H9 (cell line): Measurements from ENCODE around the gene VIM. TPM values are rescaled to one million over a fixed set of nuclear protein-coding genes. Genes with fewer than 3 reads are reported as not detected.

Experiments used
- DNase-seq: peaks from one replicate; pipeline ENCODE4 v3.0.0-alpha.2; 2017
- H2AFZ ChIP-seq: one replicate; pipeline ENCODE4 v1.6.1; 2013; ENCODE audit warnings: mild to moderate bottlenecking, low read length, control low read depth, moderate library complexity
- H2AK5ac ChIP-seq: 2 replicates; pipeline ENCODE4 v1.6.1; 2013; ENCODE audit warnings: low read length, control low read depth, mixed read lengths; ENCODE audit not compliant: insufficient read length
- H2BK120ac ChIP-seq: one replicate; pipeline ENCODE4 v1.6.1; 2013; ENCODE audit warnings: low read depth, mild to moderate bottlenecking, low read length, control low read depth, inconsistent platforms; ENCODE audit not compliant: poor library complexity, severe bottlenecking
- H2BK12ac ChIP-seq: 2 replicates; pipeline ENCODE4 v1.6.1; 2013; ENCODE audit warnings: low read length, control low read depth, mixed read lengths, low read depth; ENCODE audit not compliant: insufficient read length
- H2BK15ac ChIP-seq: 2 replicates; pipeline ENCODE4 v1.6.1; 2013; ENCODE audit warnings: low read depth, low read length, control low read depth
- H2BK20ac ChIP-seq: one replicate; pipeline ENCODE4 v1.6.1; 2013; ENCODE audit warnings: low read depth, mild to moderate bottlenecking, low read length, control low read depth, inconsistent platforms; ENCODE audit not compliant: poor library complexity, severe bottlenecking
- H2BK5ac ChIP-seq: 2 replicates; pipeline ENCODE4 v1.6.1; 2013; ENCODE audit warnings: low read length, control low read depth, mixed read lengths; ENCODE audit not compliant: insufficient read length
- H3K14ac ChIP-seq: 2 replicates; pipeline ENCODE4 v1.6.1; 2013; ENCODE audit warnings: low read length, control low read depth; ENCODE audit not compliant: insufficient read depth
- H3K18ac ChIP-seq: 2 replicates; pipeline ENCODE4 v1.6.1; 2013; ENCODE audit warnings: low read depth, mild to moderate bottlenecking, mixed read lengths, low read length, control low read depth; ENCODE audit not compliant: insufficient read length
- H3K23ac ChIP-seq: 2 replicates; pipeline ENCODE4 v1.6.1; 2013; ENCODE audit warnings: low read length, control low read depth, mixed read lengths, low read depth; ENCODE audit not compliant: insufficient read length
- H3K23me2 ChIP-seq: 2 replicates; pipeline ENCODE4 v1.6.1; 2013; ENCODE audit warnings: low read depth, mild to moderate bottlenecking, mixed read lengths, low read length, control low read depth; ENCODE audit not compliant: insufficient read length, poor library complexity, severe bottlenecking
- H3K27ac ChIP-seq: 2 replicates; pipeline ENCODE4 v1.5.1; 2013; ENCODE audit warnings: low read length, control low read depth, mixed read lengths, low read depth; ENCODE audit not compliant: insufficient read length
- H3K27me3 ChIP-seq: 2 replicates; pipeline ENCODE4 v1.6.1; 2013; ENCODE audit warnings: low read length, control low read depth, inconsistent platforms; ENCODE audit not compliant: insufficient read depth
- H3K4ac ChIP-seq: 2 replicates; pipeline ENCODE4 v1.6.1; 2013; ENCODE audit warnings: low read depth, mild to moderate bottlenecking, control low read depth, inconsistent platforms, low read length, moderate library complexity
- H3K4me1 ChIP-seq: 2 replicates; pipeline ENCODE4 v1.6.1; 2013; ENCODE audit warnings: low read length, control low read depth, inconsistent platforms; ENCODE audit not compliant: insufficient read depth
- H3K4me2 ChIP-seq: 2 replicates; pipeline ENCODE4 v1.6.1; 2013; ENCODE audit warnings: low read length, control low read depth, mixed read lengths; ENCODE audit not compliant: insufficient read length, insufficient read depth
- H3K56ac ChIP-seq: 2 replicates; pipeline ENCODE4 v1.6.1; 2013; ENCODE audit warnings: low read depth, mild to moderate bottlenecking, mixed read lengths, low read length, control low read depth; ENCODE audit not compliant: insufficient read length
- H3K79me1 ChIP-seq: 2 replicates; pipeline ENCODE4 v1.6.1; 2013; ENCODE audit warnings: low read depth, mild to moderate bottlenecking, moderate library complexity, low read length, control low read depth, inconsistent platforms; ENCODE audit not compliant: insufficient read depth, poor library complexity, severe bottlenecking
- H3K79me2 ChIP-seq: 2 replicates; pipeline ENCODE4 v1.6.1; 2013; ENCODE audit warnings: low read length, control low read depth, inconsistent platforms; ENCODE audit not compliant: insufficient read depth
- H3K9ac ChIP-seq: 2 replicates; pipeline ENCODE4 v1.6.1; 2013; ENCODE audit warnings: low read length, control low read depth, mixed read lengths; ENCODE audit not compliant: insufficient read length; ENCODE audit errors: extremely low read depth
- H3K9me3 ChIP-seq: one replicate; pipeline ENCODE4 v1.6.1; 2013; ENCODE audit warnings: low read depth, low read length, inconsistent platforms; ENCODE audit not compliant: control insufficient read depth
- H3T11ph ChIP-seq: one replicate; pipeline ENCODE4 v1.6.1; 2013; ENCODE audit warnings: mild to moderate bottlenecking, low read length, control low read depth, inconsistent platforms
- H4K20me1 ChIP-seq: one replicate; pipeline ENCODE4 v1.6.1; 2013; ENCODE audit not compliant: control insufficient read depth, insufficient read length, insufficient read depth
- H4K5ac ChIP-seq: 2 replicates; pipeline ENCODE4 v1.6.1; 2013; ENCODE audit warnings: low read depth, mild to moderate bottlenecking, mixed read lengths, low read length, control low read depth; ENCODE audit not compliant: insufficient read length
- H4K8ac ChIP-seq: replicated peaks from 2 replicates; pipeline ENCODE4 v1.6.1; 2013; ENCODE audit warnings: low read length, control low read depth, mixed read lengths, low read depth; ENCODE audit not compliant: insufficient read length
- H4K91ac ChIP-seq: 2 replicates; pipeline ENCODE4 v1.6.1; 2013; ENCODE audit warnings: low read depth, mild to moderate bottlenecking, moderate library complexity, mixed read lengths, low read length, control low read depth; ENCODE audit not compliant: insufficient read length
- H3K27ac Mint-ChIP-seq, 3 experiments: 2 replicates in 2 of 3; 3 replicates in 1 of 3; pipeline ENCODE4 v1.8.0; 2020 to 2021; ENCODE audit warnings: mixed read lengths in 3 of 3, mild to moderate bottlenecking in 1 of 3, moderate library complexity in 1 of 3
- H3K27me3 Mint-ChIP-seq: 2 replicates; pipeline ENCODE4 v1.8.0; 2021; ENCODE audit warnings: low read depth, mild to moderate bottlenecking, moderate library complexity, mixed read lengths
- H3K36me3 Mint-ChIP-seq, 3 experiments: 2 replicates in 2 of 3; 3 replicates in 1 of 3; pipeline ENCODE4 v1.8.0; 2020 to 2021; ENCODE audit warnings: low read depth in 3 of 3, mixed read lengths in 3 of 3; ENCODE audit not compliant: insufficient read depth in 1 of 3
- H3K4me1 Mint-ChIP-seq, 2 experiments: 2 replicates each; pipeline ENCODE4 v1.8.0; 2020; ENCODE audit warnings: mixed read lengths in 2 of 2
- H3K4me3 Mint-ChIP-seq, 2 experiments: 2 replicates in 1 of 2; 3 replicates in 1 of 2; pipeline ENCODE4 v1.8.0; 2020 to 2021; ENCODE audit warnings: mild to moderate bottlenecking in 2 of 2, mixed read lengths in 2 of 2, moderate library complexity in 1 of 2
- H3K9me3 Mint-ChIP-seq, 2 experiments: 2 replicates in 1 of 2; 3 replicates in 1 of 2; pipeline ENCODE4 v1.8.0; 2020; ENCODE audit warnings: mild to moderate bottlenecking in 2 of 2, mixed read lengths in 2 of 2, moderate library complexity in 1 of 2
- CTCF ChIP-seq: fragments of 200-600 bp; sonication (generic); conservative IDR thresholded peaks from 3 replicates; pipeline ENCODE4 v1.8.0; 2021; ENCODE audit warnings: antibody characterized with exemption, mild to moderate bottlenecking
- WGBS: extraction: QIAGEN DNeasy Blood & Tissue Kit; methylation state at CpG from one replicate; pipeline ENCODE4 v1.1.7; 2013; ENCODE audit warnings: missing lambda C conversion rate, low lambda C conversion rate, mixed read lengths; ENCODE audit not compliant: insufficient read length; ENCODE audit errors: extremely low coverage; 5-methylcytosine and 5-hydroxymethylcytosine counted together
- total RNA-seq: library from RNA; stranded (reverse); gene quantifications from 2 replicates; pipeline ENCODE4 v1.2.1, GENCODE V29; 2021

The VIM gene
- total RNA-seq, 1 experiment from 2014 or later: 232 TPM

GRCh38 chr10:17190602-17191001 lies 37.4 kb upstream of the VIM start:
- TF ChIP-seq CTCF: no peak
- Histone ChIP-seq H3K27ac (no peak overlapping the region), H3K79me2 (no peaks in the 10 kb centered on the region), H4K20me1 (no peaks in the 10 kb centered on the region), H2AFZ (no peak overlapping the region), H3K18ac (no peak overlapping the region), H2BK12ac (no peak overlapping the region), H4K8ac (no peak overlapping the region), H3K4ac (no peak overlapping the region), H2AK5ac (no peak overlapping the region), H3K23me2 (no peaks in the 10 kb centered on the region), H3K9ac (no peak overlapping the region), H2BK20ac (no peak overlapping the region), H3K27me3 (no peaks in the 10 kb centered on the region), H3K14ac (no peak overlapping the region), H3K56ac (no peak overlapping the region), H3T11ph (no peak overlapping the region), H3K4me2 (no peak overlapping the region), H3K9me3 (no peaks in the 10 kb centered on the region), H3K79me1 (peaks cover 2% of the 10 kb centered on the region), H2BK15ac (no peak overlapping the region), H3K23ac (no peak overlapping the region), H2BK120ac (no peak overlapping the region), H3K4me1 (no peaks in the 10 kb centered on the region), H2BK5ac (no peak overlapping the region), H4K91ac (no peak overlapping the region), H4K5ac (no peak overlapping the region)
- Mint-ChIP-seq H3K27me3 (no peaks in the 10 kb centered on the region), H3K36me3 (peaks cover 0 to 6% (median 0%) of the 10 kb centered on the region in 3 experiments; a peak in 3 of 7 replicates), H3K9me3 (peaks cover 2 to 7% of the 10 kb centered on the region in 2 experiments; a peak in 4 of 5 replicates), H3K4me3 (no peak overlapping the region), H3K27ac (peak overlapping the region in 1 of 3 experiments; percentile 46; a peak in 2 of 7 replicates), H3K4me1 (peaks cover 14 to 15% of the 10 kb centered on the region in 2 experiments; a peak in 3 of 4 replicates)
- DNase-seq: no peak
- WGBS: no CpG with 5 or more reads among the region's 2 CpGs
